HL-60 (cell line): Measurements from ENCODE around the gene AKR1C3.

Experiments
- CTCF ChIP-seq: IDR thresholded peaks from one replicate; pipeline ENCODE4 v1.5.1; 2011; ENCODE audit warnings: low read length, control low read depth, inconsistent platforms; ENCODE audit not compliant: insufficient read depth
- GABPA ChIP-seq: IDR thresholded peaks from 2 replicates; pipeline ENCODE4 v1.6.1; 2012; ENCODE audit warnings: low read depth
- POLR2AphosphoS5 ChIP-seq: IDR thresholded peaks from 2 replicates; pipeline ENCODE4 v1.6.1; 2012; ENCODE audit warnings: low read depth

GRCh38 chr10:5073659-5074058 is 20.6 kb upstream of the AKR1C3 start:
- TF ChIP-seq CTCF (no peak), POLR2AphosphoS5 (no peak), GABPA (no peak)
